Breast epithelium (tissue), 4 donors: Measurements from ENCODE around the gene ELOB. TPM values are rescaled to one million over a fixed set of nuclear protein-coding genes. Genes with fewer than 3 reads are reported as not detected.
A peak's percentile ranks its signal among the peaks of the same experiment; 100 is the strongest.

Experiments used
- DNase-seq, 2 donors: peaks; one replicate each; pipeline ENCODE4 v3.0.0-alpha.2; 2019; ENCODE audit warnings: low spot score in 2 of 2
- H3K27ac ChIP-seq, 2 donors: fragments of 200-600 bp; sonication (generic) in 1 of 2; one replicate each; pipeline ENCODE4 v1.5.1; 2016 to 2019; ENCODE audit warnings: mild to moderate bottlenecking in 1 of 2
- H3K27me3 ChIP-seq, 2 donors: fragments of 200-600 bp; sonication (generic) in 1 of 2; one replicate each; pipeline versions ENCODE4 v1.5.1 to v1.6.0; 2017 to 2019; ENCODE audit warnings: control low read depth in 1 of 2, mild to moderate bottlenecking in 1 of 2
- H3K36me3 ChIP-seq: fragments of 200-600 bp; one replicate; pipeline ENCODE4 v1.5.1; 2019
- H3K4me1 ChIP-seq, 2 donors: fragments of 200-600 bp; sonication (generic); one replicate each; pipeline ENCODE4 v1.5.1; 2016 to 2019; ENCODE audit warnings: control low read depth in 1 of 2
- H3K4me3 ChIP-seq, 3 donors: fragments of 200-600 bp; sonication (generic); 1 replicate in 2 of 3; 2 replicates in 1 of 3; pipeline ENCODE4 v1.5.1; 2016 to 2019; ENCODE audit warnings: mild to moderate bottlenecking in 3 of 3, moderate library complexity in 2 of 3
- H3K9me3 ChIP-seq, 2 donors: fragments of 200-600 bp; sonication (generic) in 1 of 2; one replicate each; pipeline ENCODE4 v1.5.1; 2016 to 2019; ENCODE audit warnings: control low read depth in 1 of 2
- CTCF ChIP-seq, 3 donors: fragments of 450-650 bp; IDR thresholded peaks; one replicate each; pipeline ENCODE4 v1.5.1; 2016 to 2017; ENCODE audit warnings: antibody characterized with exemption in 3 of 3, mild to moderate bottlenecking in 3 of 3, moderate library complexity in 3 of 3
- POLR2A ChIP-seq: fragments of 450-650 bp; IDR thresholded peaks from one replicate; pipeline ENCODE4 v1.6.1; 2016; ENCODE audit warnings: antibody characterized with exemption, mild to moderate bottlenecking, moderate library complexity
- POLR2AphosphoS5 ChIP-seq, 3 donors: sonication (generic); formaldehyde crosslinking; IDR thresholded peaks; one replicate each; pipeline ENCODE4 v1.6.1; 2017; ENCODE audit warnings: antibody characterized with exemption in 3 of 3
- intact Hi-C: fragments of 100-400 bp; cut with DNase I; formaldehyde crosslinking; loops from one replicate; pipeline ENCODE4 v1.15.1; 2023; ENCODE audit warnings: low total_unique reads
- total RNA-seq, 3 donors: library from RNA; depleted of rRNA; stranded (reverse); fragments of >200 nt; gene quantifications; one replicate each; pipeline ENCODE4 v1.1.0, GENCODE V29; 2016

Gene ELOB
- total RNA-seq, 3 donors from 2014 or later, result 147 to 292 (median 230) TPM

GRCh38 chr16:2819179-2819938 is 42.3 kb upstream of the ELOB start:
- TF ChIP-seq POLR2A, result no peak
- TF ChIP-seq POLR2AphosphoS5 (IDR thresholded peaks at IDR 0.05), result no peak
- no peak for TF ChIP-seq CTCF (IDR thresholded peaks at IDR 0.05)
- no peak overlapping the region for H3K4me3 ChIP-seq
- intact Hi-C loops, result no loop called here
- no peaks in the 10 kb centered on the region for H3K4me1 ChIP-seq
- no peaks in the 10 kb centered on the region for H3K9me3 ChIP-seq
- no peaks in the 10 kb centered on the region for H3K27me3 ChIP-seq
- H3K27ac ChIP-seq, result no peak overlapping the region
- DNase-seq, result peak in 1 of 2 donors; percentile 45
- no peaks in the 10 kb centered on the region for H3K36me3 ChIP-seq

GRCh38 chr16:2818272-2818876 is 41.3 kb upstream of the ELOB start:
- no peaks in the 10 kb centered on the region for H3K27me3 ChIP-seq
- peak in 1 of 2 donors; percentile 43 for DNase-seq
- H3K27ac ChIP-seq, result no peak overlapping the region
- intact Hi-C loops, result no loop called here
- no peak overlapping the region for H3K4me3 ChIP-seq
- TF ChIP-seq CTCF (IDR thresholded peaks at IDR 0.05), result no peak
- no peaks in the 10 kb centered on the region for H3K9me3 ChIP-seq
- H3K36me3 ChIP-seq, result no peaks in the 10 kb centered on the region
- H3K4me1 ChIP-seq, result no peaks in the 10 kb centered on the region

- Histone ChIP-seq H3K4me3 (peak overlapping the region in 2 of 3 donors; percentile 37 to 53), H3K9me3 (no peaks in the 10 kb centered on the region), H3K27ac (no peak overlapping the region), H3K4me1 (no peaks in the 10 kb centered on the region), H3K36me3 (no peaks in the 10 kb centered on the region), H3K27me3 (no peaks in the 10 kb centered on the region)
- intact Hi-C loops, result no loop called here
- TF ChIP-seq POLR2A (no peak), POLR2AphosphoS5 (IDR thresholded peaks at IDR 0.05) (no peak), CTCF (IDR thresholded peaks at IDR 0.05) (no peak)
- peak in 1 of 2 donors; percentile 49 for DNase-seq
These were observed 40.5 kb upstream of the ELOB start for GRCh38 chr16:2817340-2818271.

GRCh38 chr16:2816751-2817339 is 39.8 kb upstream of the ELOB start, which contains the start of gene PRSS21:
PRSS21 (plus strand) TSS chr16:2817237; CDS start chr16:2817269, 32 bp downstream.
- TF ChIP-seq CTCF (IDR thresholded peaks at IDR 0.05) (no peak), POLR2A (no peak), POLR2AphosphoS5 (IDR thresholded peaks at IDR 0.05) (no peak)
- peak in 1 of 2 donors; percentile 43 for DNase-seq
- H3K4me1 ChIP-seq, result peaks cover 1 to 5% of the 10 kb centered on the region in 2 donors
- H3K4me3 ChIP-seq, result peak within 1 kb of the TSS in 2 of 3 donors; percentile 37 to 53
- no peaks in the 10 kb centered on the region for H3K9me3 ChIP-seq
- H3K36me3 ChIP-seq, result no peaks in the 10 kb centered on the region
- intact Hi-C loops, result no loop called here
- H3K27ac ChIP-seq, result no peak within 1 kb of the TSS
- H3K27me3 ChIP-seq, result no peaks in the 10 kb centered on the region
